ENCODE data around the gene UBE2U.
"Not testable (repeated sequence)": the region's sequence is repeated elsewhere in the genome, so short reads cannot be mapped to it uniquely, and the experiment has no call there.

Gene UBE2U

GRCh38 chr1:64194168-64195080, 9.0 kb upstream of the UBE2U start:
- DNase-seq = no peak

- no peak for DNase-seq
Observed at GRCh38 chr1:64195081-64195395, 8.4 kb upstream of the UBE2U start.

- no peak for DNase-seq
Observed at GRCh38 chr1:64196074-64196870, 7.2 kb upstream of the UBE2U start.

GRCh38 chr1:64197076-64197475, 6.3 kb upstream of the UBE2U start:
- DNase-seq = no peak

GRCh38 chr1:64199154-64199553, 4.3 kb upstream of the UBE2U start:
- DNase-seq = no peak

GRCh38 chr1:64200064-64200463, 3.4 kb upstream of the UBE2U start:
- DNase-seq = no peak

GRCh38 chr1:64209221-64209620, 5.8 kb downstream of the UBE2U start:
- DNase-seq = no peak

- DNase-seq = no peak
Observed at GRCh38 chr1:64212031-64212430, 8.6 kb downstream of the UBE2U start.

- DNase-seq = no peak
Observed at GRCh38 chr1:64215576-64215975, 12.2 kb downstream of the UBE2U start.

- DNase-seq = no peak
Observed at GRCh38 chr1:64220241-64220640, 16.8 kb downstream of the UBE2U start.

GRCh38 chr1:64223329-64224151, 20.1 kb downstream of the UBE2U start:
- no peak for DNase-seq

- not testable (repeated sequence) for DNase-seq
Observed at GRCh38 chr1:64224236-64224635, 20.8 kb downstream of the UBE2U start.

- no peak for DNase-seq
Observed at GRCh38 chr1:64228167-64228957, 24.9 kb downstream of the UBE2U start.

GRCh38 chr1:64229307-64229706, 25.9 kb downstream of the UBE2U start:
- no peak for DNase-seq

GRCh38 chr1:64231153-64231552, 27.7 kb downstream of the UBE2U start:
- no peak for DNase-seq

GRCh38 chr1:64231654-64232053, 28.2 kb downstream of the UBE2U start:
- no peak for DNase-seq

- no peak for DNase-seq
Observed at GRCh38 chr1:64234714-64235113, 31.3 kb downstream of the UBE2U start.

- DNase-seq = no peak
Observed at GRCh38 chr1:64235181-64235580, 31.8 kb downstream of the UBE2U start.

- DNase-seq = no peak
Observed at GRCh38 chr1:64235910-64236309, 32.5 kb downstream of the UBE2U start.

GRCh38 chr1:64236541-64236954, 33.1 kb downstream of the UBE2U start:
- no peak for DNase-seq

- not testable (repeated sequence) for DNase-seq
Observed at GRCh38 chr1:64239519-64239918, 36.1 kb downstream of the UBE2U start.

- no peak for DNase-seq
Observed at GRCh38 chr1:64240206-64240605, 36.8 kb downstream of the UBE2U start.
